SK-N-SH treated with all-trans-retinoic acid at 6 μM for 48 hours (cell line): ENCODE results near the gene KRT71.

Experiments used
- ATAC-seq: fragments of 200-7000 bp; cut with Tn5 transposase; 3 replicates; pipeline ENCODE4 v1.9.1; 2020; ENCODE audit warnings: mild to moderate bottlenecking, moderate library complexity
- ARNTL ChIP-seq: fragments of 450-650 bp; formaldehyde crosslinking; IDR thresholded peaks from 2 replicates; pipeline ENCODE4 v1.5.0; 2020; ENCODE audit warnings: low read depth, mild to moderate bottlenecking, moderate library complexity, borderline replicate concordance
- BACH2 ChIP-seq: fragments of 250-450 bp; sonication (Bioruptor Pico); IDR thresholded peaks from 2 replicates; pipeline ENCODE4 v1.9.0; 2021; ENCODE audit warnings: mild to moderate bottlenecking, borderline replicate concordance
- CREB5 ChIP-seq: fragments of 250-450 bp; sonication (Bioruptor Pico); IDR thresholded peaks from 2 replicates; pipeline ENCODE4 v1.5.1; 2020; ENCODE audit warnings: low read depth, mild to moderate bottlenecking, moderate library complexity
- CSDC2 ChIP-seq: fragments of 250-450 bp; sonication (Bioruptor Pico); IDR thresholded peaks from 2 replicates; pipeline ENCODE4 v1.5.0; 2020; ENCODE audit warnings: mild to moderate bottlenecking, moderate library complexity
- ESRRG ChIP-seq: fragments of 250-450 bp; sonication (Bioruptor Pico); IDR thresholded peaks from 2 replicates; pipeline ENCODE4 v1.6.1; 2021; ENCODE audit warnings: mild to moderate bottlenecking
- GLIS3 ChIP-seq: fragments of 250-450 bp; sonication (Bioruptor Pico); IDR thresholded peaks from 2 replicates; pipeline ENCODE4 v1.5.0; 2020; ENCODE audit warnings: mild to moderate bottlenecking, moderate library complexity
- ISL1 ChIP-seq: fragments of 250-450 bp; sonication (Bioruptor Pico); IDR thresholded peaks from 2 replicates; pipeline ENCODE4 v2.1.2; 2022; ENCODE audit warnings: mild to moderate bottlenecking, moderate library complexity
- OSR1 ChIP-seq: fragments of 250-450 bp; sonication (Bioruptor Pico); IDR thresholded peaks from 2 replicates; pipeline ENCODE4 v1.8.0; 2022; ENCODE audit warnings: moderate library complexity, mild to moderate bottlenecking, inconsistent platforms
- PATZ1 ChIP-seq: fragments of 250-450 bp; sonication (Bioruptor Pico); IDR thresholded peaks from 2 replicates; pipeline ENCODE4 v1.8.0; 2020; ENCODE audit warnings: mild to moderate bottlenecking, moderate library complexity, borderline replicate concordance
- PPARA ChIP-seq: fragments of 250-450 bp; sonication (Bioruptor Pico); IDR thresholded peaks from 2 replicates; pipeline ENCODE4 v1.5.0; 2020; ENCODE audit warnings: mild to moderate bottlenecking, borderline replicate concordance
- RARB ChIP-seq: fragments of 250-450 bp; sonication (Bioruptor Pico); IDR thresholded peaks from 2 replicates; pipeline ENCODE4 v1.8.0; 2021; ENCODE audit warnings: mild to moderate bottlenecking, moderate library complexity
- SNAI2 ChIP-seq: fragments of 250-450 bp; sonication (Bioruptor Pico); IDR thresholded peaks from 2 replicates; pipeline ENCODE4 v1.5.0; 2020; ENCODE audit warnings: mild to moderate bottlenecking, moderate library complexity
- TCF4 ChIP-seq: fragments of 250-450 bp; sonication (Bioruptor Pico); IDR thresholded peaks from 2 replicates; pipeline ENCODE4 v1.8.0; 2021; ENCODE audit warnings: mild to moderate bottlenecking, moderate library complexity, borderline replicate concordance
- TSHZ2 ChIP-seq: fragments of 250-450 bp; sonication (Bioruptor Pico); IDR thresholded peaks from 2 replicates; pipeline ENCODE4 v1.5.0; 2020; ENCODE audit warnings: mild to moderate bottlenecking, moderate library complexity
- ZC3H10 ChIP-seq: fragments of 250-450 bp; sonication (Bioruptor Pico); IDR thresholded peaks from 2 replicates; pipeline ENCODE4 v1.5.1; 2021; ENCODE audit warnings: mild to moderate bottlenecking, moderate library complexity
- ZFP3 ChIP-seq: fragments of 250-450 bp; sonication (Bioruptor Pico); IDR thresholded peaks from 2 replicates; pipeline ENCODE4 v1.5.0; 2020; ENCODE audit warnings: mild to moderate bottlenecking, moderate library complexity
- ZFP30 ChIP-seq: fragments of 450-650 bp; formaldehyde crosslinking; IDR thresholded peaks from 2 replicates; pipeline ENCODE4 v1.5.0; 2022; ENCODE audit warnings: mild to moderate bottlenecking, moderate library complexity
- ZNF565 ChIP-seq: fragments of 450-650 bp; formaldehyde crosslinking; conservative IDR thresholded peaks from 2 replicates; pipeline ENCODE4 v1.5.0; 2020; ENCODE audit warnings: low read depth, mild to moderate bottlenecking, moderate library complexity
- ZNF70 ChIP-seq: fragments of 450-650 bp; formaldehyde crosslinking; IDR thresholded peaks from 2 replicates; pipeline ENCODE4 v1.5.0; 2020; ENCODE audit warnings: mild to moderate bottlenecking, moderate library complexity
- ZNF8 ChIP-seq: fragments of 450-650 bp; formaldehyde crosslinking; IDR thresholded peaks from 2 replicates; pipeline ENCODE4 v1.5.0; 2020; ENCODE audit warnings: mild to moderate bottlenecking, moderate library complexity
- TF ChIP-seq, protein P1 (sequence below): fragments of 250-450 bp; sonication (Bioruptor Pico); IDR thresholded peaks from 2 replicates; pipeline ENCODE4 v1.8.0; 2021; ENCODE audit warnings: low read depth, mild to moderate bottlenecking, moderate library complexity, borderline replicate concordance

KRT71 gene

GRCh38 chr12:52552681-52553195 lies at the start of gene KRT71:
KRT71 (minus strand) TSS chr12:52553145; CDS start chr12:52553077, 68 bp downstream.
- no peak for TF ChIP-seq ARNTL (CRISPR knock-in tag)
- no peak for TF ChIP-seq TCF4 (CRISPR knock-in tag)
- no peak for TF ChIP-seq RARB
- TF ChIP-seq SNAI2 (CRISPR knock-in tag): no peak
- TF ChIP-seq PPARA (CRISPR knock-in tag): no peak
- TF ChIP-seq ZFP30 (CRISPR knock-in tag): no peak
- TF ChIP-seq ZNF565 (CRISPR knock-in tag): no peak
- TF ChIP-seq TSHZ2: no peak
- TF ChIP-seq ZNF8 (CRISPR knock-in tag): no peak
- TF ChIP-seq ZC3H10 (CRISPR knock-in tag): no peak
- TF ChIP-seq CREB5 (CRISPR knock-in tag): no peak
- TF ChIP-seq CSDC2 (CRISPR knock-in tag): no peak
- TF ChIP-seq, protein P1, sequence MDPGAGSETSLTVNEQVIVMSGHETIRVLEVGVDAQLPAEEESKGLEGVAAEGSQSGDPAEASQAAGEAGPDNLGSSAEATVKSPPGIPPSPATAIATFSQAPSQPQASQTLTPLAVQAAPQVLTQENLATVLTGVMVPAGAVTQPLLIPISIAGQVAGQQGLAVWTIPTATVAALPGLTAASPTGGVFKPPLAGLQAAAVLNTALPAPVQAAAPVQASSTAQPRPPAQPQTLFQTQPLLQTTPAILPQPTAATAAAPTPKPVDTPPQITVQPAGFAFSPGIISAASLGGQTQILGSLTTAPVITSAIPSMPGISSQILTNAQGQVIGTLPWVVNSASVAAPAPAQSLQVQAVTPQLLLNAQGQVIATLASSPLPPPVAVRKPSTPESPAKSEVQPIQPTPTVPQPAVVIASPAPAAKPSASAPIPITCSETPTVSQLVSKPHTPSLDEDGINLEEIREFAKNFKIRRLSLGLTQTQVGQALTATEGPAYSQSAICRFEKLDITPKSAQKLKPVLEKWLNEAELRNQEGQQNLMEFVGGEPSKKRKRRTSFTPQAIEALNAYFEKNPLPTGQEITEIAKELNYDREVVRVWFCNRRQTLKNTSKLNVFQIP (CRISPR knock-in tag): no peak
- no peak for TF ChIP-seq ISL1
- TF ChIP-seq ZFP3 (CRISPR knock-in tag): no peak
- ATAC-seq: no peak

- no peak for ATAC-seq
- no peak for TF ChIP-seq OSR1
- no peak for TF ChIP-seq ESRRG
Measured at GRCh38 chr12:52602552-52602951, 49.6 kb upstream of the KRT71 start.

DNA sequence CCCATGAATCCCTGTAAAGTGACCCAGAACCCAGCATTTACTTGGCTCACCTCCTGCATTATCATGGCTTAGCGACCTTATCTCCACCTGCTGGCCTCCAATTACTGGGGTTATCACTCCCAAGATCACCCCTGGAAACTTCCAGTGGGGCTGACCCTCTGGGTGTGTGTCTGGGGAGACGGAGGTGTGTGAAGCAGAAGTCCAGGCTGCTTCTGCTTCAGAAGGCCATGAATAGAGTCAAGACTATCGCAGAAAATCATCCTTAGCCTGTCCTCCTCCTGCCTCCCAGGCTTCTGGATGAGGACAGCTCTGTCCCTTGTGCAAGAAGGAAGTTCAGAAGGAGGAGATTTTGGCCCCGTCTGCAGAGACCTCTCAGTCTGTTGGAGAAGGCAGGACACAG lies 48.7 kb upstream of the KRT71 start:
- TF ChIP-seq GLIS3 (CRISPR knock-in tag) (no peak), ZNF70 (no peak), RARB (no peak), PATZ1 (no peak), BACH2 (CRISPR knock-in tag) (no peak), ZFP30 (CRISPR knock-in tag) (no peak)
- no peak for ATAC-seq

DNA sequence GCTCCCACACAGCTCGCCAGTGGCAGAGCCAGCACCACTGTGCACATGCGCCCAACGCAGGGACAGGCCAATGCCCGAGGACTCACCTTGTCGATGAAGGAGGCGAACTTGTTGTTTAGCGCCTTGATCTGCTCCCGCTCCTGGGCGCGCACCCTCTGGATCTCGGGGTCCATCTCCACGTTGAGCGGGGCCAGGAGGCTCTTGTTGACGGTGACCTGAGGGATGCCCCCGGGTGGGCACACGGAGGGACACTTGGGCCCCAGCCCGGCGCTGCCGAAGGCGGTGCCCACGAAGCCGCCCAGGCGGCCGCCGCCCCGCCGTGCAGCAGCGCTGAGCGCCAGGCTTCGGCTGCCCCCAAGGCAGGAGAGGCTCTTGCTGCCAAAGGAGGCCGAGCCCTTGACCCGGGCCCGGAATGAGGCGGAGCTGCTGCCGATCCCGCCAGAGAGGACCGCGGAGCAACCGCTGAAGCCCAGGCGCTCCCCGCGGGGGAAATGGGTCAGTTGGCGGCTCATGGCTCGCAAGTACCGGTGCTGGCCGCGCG lies 48.1 kb upstream of the KRT71 start, which contains the start of gene KRT72:
Gene KRT72, minus strand, starts transcription at position 523 of the 541 bp plus-strand sequence. Its CDS starts 11 bp downstream, at position 512.
- ATAC-seq: no peak
- no peak for TF ChIP-seq TSHZ2
